KMS-11 (cell line): Measurements from ENCODE around the gene SAMM50.

ENCODE experiments used
- H2AFZ ChIP-seq: fragments of 200-600 bp; sonication (generic); 2 replicates; pipeline ENCODE4 v1.6.1; 2016; ENCODE audit warnings: antibody characterized with exemption, mixed run types, low read depth
- H3K27ac ChIP-seq: fragments of 200-600 bp; sonication (generic); 2 replicates; pipeline ENCODE4 v1.6.1; 2016; ENCODE audit warnings: mild to moderate bottlenecking, mixed run types
- H3K27me3 ChIP-seq: fragments of 200-600 bp; sonication (generic); 2 replicates; pipeline ENCODE4 v1.6.1; 2017; ENCODE audit warnings: mild to moderate bottlenecking, low read depth, mixed run types, moderate library complexity; ENCODE audit not compliant: insufficient read depth
- H3K36me3 ChIP-seq: fragments of 200-600 bp; sonication (generic); 2 replicates; pipeline ENCODE4 v1.6.1; 2017; ENCODE audit warnings: mild to moderate bottlenecking, mixed run types; ENCODE audit not compliant: insufficient read depth
- H3K4me1 ChIP-seq: fragments of 200-600 bp; sonication (generic); 2 replicates; pipeline ENCODE4 v1.6.1; 2016; ENCODE audit warnings: mild to moderate bottlenecking, low read depth, mixed run types; ENCODE audit not compliant: poor library complexity, severe bottlenecking
- H3K4me2 ChIP-seq: fragments of 200-600 bp; sonication (generic); 2 replicates; pipeline ENCODE4 v1.7.0; 2016; ENCODE audit warnings: mild to moderate bottlenecking, mixed run types
- H3K4me3 ChIP-seq: fragments of 200-600 bp; sonication (generic); IDR thresholded peaks from 2 replicates; pipeline ENCODE4 v1.6.1; 2017; ENCODE audit warnings: low read depth, low read length, mixed read lengths; ENCODE audit not compliant: insufficient read depth
- H3K79me2 ChIP-seq: fragments of 200-600 bp; sonication (generic); 2 replicates; pipeline ENCODE4 v1.6.1; 2016; ENCODE audit warnings: low read depth, mixed run types; ENCODE audit not compliant: insufficient read depth
- H3K9ac ChIP-seq: fragments of 200-600 bp; sonication (generic); 2 replicates; pipeline ENCODE4 v1.6.1; 2016; ENCODE audit warnings: mild to moderate bottlenecking, mixed run types
- H4K20me1 ChIP-seq: fragments of 200-600 bp; sonication (generic); 2 replicates; pipeline ENCODE4 v1.6.1; 2016; ENCODE audit warnings: mild to moderate bottlenecking, mixed run types; ENCODE audit not compliant: insufficient read depth
- CTCF ChIP-seq: fragments of 200-600 bp; sonication (generic); conservative IDR thresholded peaks from 2 replicates; pipeline ENCODE4 v1.6.1; 2017; ENCODE audit warnings: low read depth, mild to moderate bottlenecking, antibody characterized with exemption, low read length, moderate library complexity, mixed read lengths

The SAMM50 gene

GRCh38 chr22:43955040-43955882 is at the start of gene SAMM50:
SAMM50 (plus strand) TSS chr22:43955442; CDS start chr22:43955578, 136 bp downstream.
- Histone ChIP-seq H3K36me3 (no peaks in the 10 kb centered on the region), H3K4me1 (peaks cover 9% of the 10 kb centered on the region), H2AFZ (peak within 1 kb of the TSS; percentile 82), H3K9ac (peak within 1 kb of the TSS; percentile 66; the same call in 1 of the 2 replicates), H3K4me3 (no peak within 1 kb of the TSS), H3K27ac (peak within 1 kb of the TSS; percentile 60; the same call in 1 of the 2 replicates), H4K20me1 (no peaks in the 10 kb centered on the region), H3K27me3 (no peaks in the 10 kb centered on the region), H3K79me2 (peaks cover 18% of the 10 kb centered on the region; the same call in 1 of the 2 replicates), H3K4me2 (peak within 1 kb of the TSS; percentile 64)
- no peak for TF ChIP-seq CTCF

- no peaks in the 10 kb centered on the region for H4K20me1 ChIP-seq
- no peaks in the 10 kb centered on the region for H3K4me1 ChIP-seq
- no peak overlapping the region for H3K27ac ChIP-seq
- H3K4me3 ChIP-seq, result no peak overlapping the region
- no peak overlapping the region for H3K4me2 ChIP-seq
- no peak for TF ChIP-seq CTCF
- H3K79me2 ChIP-seq, result no peaks in the 10 kb centered on the region
- no peak overlapping the region for H3K9ac ChIP-seq
- peaks cover 10% of the 10 kb centered on the region; the same call in 1 of the 2 replicates for H3K27me3 ChIP-seq
- no peaks in the 10 kb centered on the region for H3K36me3 ChIP-seq
- no peak overlapping the region for H2AFZ ChIP-seq
Observed at GRCh38 chr22:43905681-43906080, 49.6 kb upstream of the SAMM50 start.

- Histone ChIP-seq H2AFZ (no peak overlapping the region), H3K27me3 (peaks cover 9% of the 10 kb centered on the region; the same call in 1 of the 2 replicates), H3K4me2 (no peak overlapping the region), H3K4me3 (no peak overlapping the region), H3K9ac (no peak overlapping the region), H3K27ac (no peak overlapping the region), H4K20me1 (no peaks in the 10 kb centered on the region), H3K79me2 (no peaks in the 10 kb centered on the region), H3K4me1 (no peaks in the 10 kb centered on the region), H3K36me3 (no peaks in the 10 kb centered on the region)
- no peak for TF ChIP-seq CTCF
Observed at GRCh38 chr22:43909708-43910107, 45.5 kb upstream of the SAMM50 start.

- H3K36me3 ChIP-seq, result no peaks in the 10 kb centered on the region
- H3K27me3 ChIP-seq, result peaks cover 9% of the 10 kb centered on the region; the same call in 1 of the 2 replicates
- H3K4me1 ChIP-seq, result no peaks in the 10 kb centered on the region
- no peak overlapping the region for H3K27ac ChIP-seq
- H2AFZ ChIP-seq, result no peak overlapping the region
- H3K4me2 ChIP-seq, result no peak overlapping the region
- H3K79me2 ChIP-seq, result no peaks in the 10 kb centered on the region
- no peak for TF ChIP-seq CTCF
- no peak overlapping the region for H3K9ac ChIP-seq
- no peak overlapping the region for H3K4me3 ChIP-seq
- H4K20me1 ChIP-seq, result no peaks in the 10 kb centered on the region
Observed at GRCh38 chr22:43910178-43910695, 45.0 kb upstream of the SAMM50 start.
